Medulla oblongata (tissue), 1 donor: Measurements from ENCODE around the gene CFAP92.

Source experiments
- DNase-seq: peaks from one replicate; pipeline ENCODE4 v3.0.0-alpha.2; 2015; ENCODE audit errors: extremely low spot score

Gene CFAP92

GRCh38 chr3:128987302-128988100 is 6.4 kb downstream of the CFAP92 start:
- DNase-seq = no peak

- no peak for DNase-seq
These were observed 9.3 kb downstream of the CFAP92 start for GRCh38 chr3:128984596-128984995.

- DNase-seq = no peak
These were observed 10.4 kb downstream of the CFAP92 start for GRCh38 chr3:128983293-128984069.

GRCh38 chr3:128975276-128975675 is 18.6 kb downstream of the CFAP92 start:
- no peak for DNase-seq

DNA sequence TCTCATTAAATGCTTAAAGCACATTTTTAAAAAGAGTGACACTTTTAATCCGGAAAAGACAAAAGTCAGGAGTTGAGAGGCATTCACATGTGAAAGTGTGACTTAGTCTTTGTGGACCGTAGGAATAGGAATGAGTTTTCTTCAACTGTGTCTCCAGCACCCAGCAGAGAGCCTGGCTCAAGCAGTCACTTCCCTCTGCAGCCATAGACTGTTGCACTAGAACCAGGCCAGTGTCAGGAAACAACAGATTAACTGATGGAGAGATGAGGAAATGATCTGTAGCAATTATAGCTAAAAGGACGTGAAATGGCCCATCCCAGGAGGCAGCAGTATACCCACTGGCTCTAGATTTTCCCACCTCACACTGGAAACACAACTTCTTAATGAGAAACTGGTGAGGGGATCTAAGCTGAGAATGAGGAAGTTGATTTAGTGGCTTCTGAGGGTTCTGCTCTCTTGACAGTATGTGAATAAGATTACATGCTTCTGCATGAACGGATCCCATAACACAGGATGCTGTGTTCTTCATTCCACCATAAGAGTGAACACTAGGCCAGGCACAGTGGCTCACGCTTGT is 19.8 kb downstream of the CFAP92 start:
- DNase-seq = no peak

GRCh38 chr3:128971421-128972100 is 22.3 kb downstream of the CFAP92 start:
- DNase-seq = no peak

- DNase-seq = no peak
These were observed 23.2 kb downstream of the CFAP92 start for GRCh38 chr3:128970740-128971047.

DNA sequence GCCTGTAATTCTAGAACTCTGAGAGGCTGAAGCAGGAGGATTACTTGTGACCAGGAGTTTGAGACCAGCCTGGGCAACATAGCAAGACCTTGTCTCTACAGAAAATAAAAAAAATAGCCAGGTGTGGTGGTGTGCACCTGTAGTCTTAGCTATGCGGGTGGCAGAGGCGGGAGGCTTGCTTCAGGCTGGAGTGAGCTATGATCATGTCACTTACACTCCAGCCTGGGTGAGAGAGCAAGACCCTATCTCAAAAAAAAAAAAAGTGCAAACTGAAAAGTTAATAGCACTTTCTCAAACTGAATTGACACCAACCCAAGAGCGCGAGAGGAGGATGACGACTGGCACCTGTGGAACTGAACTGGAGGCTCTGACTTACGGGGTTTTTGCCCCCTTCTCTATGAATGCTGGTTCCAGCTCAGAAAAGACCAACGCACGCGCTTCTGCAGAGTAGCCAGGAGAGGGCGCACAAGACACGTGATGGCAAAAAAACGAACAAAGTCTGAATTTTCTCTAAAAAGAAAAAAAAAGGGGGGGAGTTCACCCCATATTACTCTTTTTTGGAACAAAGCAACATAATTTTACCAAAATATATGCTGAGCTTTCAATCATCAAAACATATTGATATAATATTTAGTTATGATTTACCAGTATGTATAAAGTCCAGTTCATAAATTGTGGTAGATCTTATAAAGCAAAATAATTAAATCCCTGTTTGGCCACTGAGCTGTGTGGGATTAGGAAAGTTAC is 23.7 kb downstream of the CFAP92 start:
- peak; percentile 51 for DNase-seq

DNA sequence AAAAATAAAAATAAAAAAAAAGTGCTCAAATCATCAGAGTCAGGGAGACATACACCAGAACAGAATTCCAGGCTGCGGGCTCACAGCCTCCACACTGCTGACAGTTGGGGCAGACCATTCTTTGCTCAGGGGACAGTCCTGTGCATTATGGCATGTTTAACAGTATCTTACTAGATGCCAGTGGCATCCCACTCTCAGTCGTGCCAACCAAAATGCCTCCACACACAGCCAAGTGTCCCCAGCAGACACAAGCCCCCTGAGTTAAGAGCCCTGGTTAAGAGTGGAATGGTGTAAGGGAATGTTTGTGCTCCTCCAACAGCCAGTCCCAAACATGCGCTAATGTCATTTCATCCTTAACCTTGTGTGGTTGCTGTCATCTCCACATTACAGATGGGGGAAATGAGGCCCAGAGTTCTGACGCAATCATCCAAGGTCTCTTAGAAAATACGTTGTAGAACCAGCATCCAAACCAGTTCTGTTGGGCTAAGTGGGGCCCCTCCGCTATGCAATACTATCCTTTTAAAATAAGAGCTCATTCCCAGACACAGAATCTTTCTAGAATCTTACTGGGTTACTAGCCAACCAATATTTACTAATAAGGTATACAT is 26.0 kb downstream of the CFAP92 start:
- DNase-seq = no peak

DNA sequence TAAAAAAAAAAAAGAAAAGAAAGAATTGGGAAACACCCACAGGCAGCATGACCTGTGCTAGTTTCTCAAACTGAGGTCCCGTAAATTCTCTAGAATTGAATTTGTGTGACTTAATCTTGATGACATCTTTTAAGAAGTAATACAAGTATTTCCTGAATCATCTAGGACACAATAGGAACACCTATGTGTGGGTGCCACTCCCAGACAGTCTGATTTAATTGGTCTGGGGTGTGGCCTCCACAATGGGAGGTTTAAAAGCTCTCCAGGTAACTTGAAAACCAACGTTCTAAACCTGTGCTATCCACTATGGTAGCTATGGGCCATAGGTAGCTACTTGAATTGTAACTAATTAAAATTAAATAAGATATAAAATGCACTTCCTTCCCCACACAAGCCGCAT is 28.1 kb downstream of the CFAP92 start:
- no peak for DNase-seq

GRCh38 chr3:128965280-128965679 is 28.6 kb downstream of the CFAP92 start:
- no peak for DNase-seq

DNA sequence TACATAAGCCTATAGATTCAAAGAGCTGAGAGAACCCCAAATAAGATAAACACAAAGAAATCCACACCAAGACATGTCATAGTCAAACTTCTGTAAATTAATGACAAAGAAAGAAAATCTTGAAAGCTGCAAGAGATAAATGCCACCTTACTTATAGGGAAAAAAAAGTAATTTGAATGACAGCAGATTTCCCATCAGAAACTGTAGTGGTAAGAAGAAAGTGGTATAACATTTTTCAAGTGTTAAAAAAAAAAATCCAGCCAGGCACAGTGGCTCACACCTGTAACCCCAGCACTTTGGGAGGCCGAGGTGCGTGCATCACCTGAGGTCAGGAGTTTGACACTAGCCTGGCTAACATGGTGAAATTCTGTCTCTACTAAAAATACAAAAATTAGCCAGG is 37.4 kb downstream of the CFAP92 start:
- no peak for DNase-seq

- peak; percentile 60 for DNase-seq
These were observed 43.5 kb downstream of the CFAP92 start for GRCh38 chr3:128950223-128950938.

DNA sequence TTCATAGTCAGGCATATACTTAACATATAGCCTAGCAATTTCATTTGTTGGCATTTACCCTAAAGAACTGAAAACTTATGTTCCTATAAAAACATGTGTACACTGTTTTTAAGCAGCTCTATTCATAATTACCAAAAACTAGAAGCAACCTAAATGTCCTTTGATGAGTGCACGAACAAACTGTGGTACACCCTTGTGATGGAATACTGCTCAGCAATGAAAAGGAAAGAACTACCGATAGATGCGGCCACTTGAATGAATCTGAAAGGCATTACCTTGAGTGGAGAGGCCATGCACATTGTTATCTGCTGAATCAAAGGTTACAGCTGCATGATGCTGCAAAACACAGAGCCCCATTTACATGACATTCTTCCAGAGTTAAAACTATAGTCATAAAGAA is 44.7 kb downstream of the CFAP92 start:
- DNase-seq = no peak

- no peak for DNase-seq
These were observed 47.5 kb downstream of the CFAP92 start for GRCh38 chr3:128946411-128946810.

DNA sequence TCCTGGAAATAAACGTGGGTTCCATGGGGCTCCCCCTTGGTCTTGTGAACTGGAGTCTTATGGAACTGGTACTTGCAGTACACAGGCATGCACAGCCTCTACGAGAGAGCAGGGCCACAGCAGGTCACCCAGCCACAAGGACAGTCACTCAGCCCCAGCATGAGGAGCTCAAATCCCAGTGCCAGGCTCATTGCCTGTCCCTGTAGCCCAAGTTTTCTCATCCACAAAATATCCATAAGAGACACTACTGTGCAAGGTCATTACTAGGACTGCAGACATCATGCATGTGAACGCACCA is 48.0 kb downstream of the CFAP92 start:
- no peak for DNase-seq

- DNase-seq = no peak
These were observed 48.6 kb downstream of the CFAP92 start for GRCh38 chr3:128945041-128945877.

- no peak for DNase-seq
These were observed 51.5 kb downstream of the CFAP92 start for GRCh38 chr3:128942161-128942952.

- DNase-seq = no peak
These were observed 53.6 kb downstream of the CFAP92 start for GRCh38 chr3:128940252-128940651.
